GM12801 (cell line): ENCODE results near the gene ARID1B.

Experiments used
- TF ChIP-seq, protein P1 (sequence below): IDR thresholded peaks from one replicate; pipeline ENCODE4 v1.5.1; 2011; ENCODE audit warnings: control low read depth; ENCODE audit not compliant: insufficient read length; ENCODE audit errors: extremely low read depth

The ARID1B gene

DNA sequence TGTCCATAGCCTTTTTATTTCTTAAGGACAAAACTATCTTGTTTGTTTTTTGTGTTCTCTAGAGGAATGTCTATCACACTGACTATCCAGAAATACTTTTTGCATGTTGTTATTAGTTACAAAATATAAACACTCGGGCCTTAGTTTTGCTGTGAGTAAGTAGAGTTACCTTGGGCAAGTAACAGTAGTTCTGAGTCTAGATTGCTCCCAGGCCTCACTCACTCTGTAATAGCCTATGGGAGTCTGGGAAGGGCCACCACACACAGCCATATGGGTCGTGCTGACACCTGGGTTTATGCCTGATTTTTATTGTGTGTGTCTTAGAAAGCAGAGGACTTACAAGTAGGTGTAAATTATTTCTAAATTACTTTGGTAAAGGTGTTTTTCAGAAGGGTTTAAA is 360.3 kb downstream of the ARID1B start:
- TF ChIP-seq, protein P1, sequence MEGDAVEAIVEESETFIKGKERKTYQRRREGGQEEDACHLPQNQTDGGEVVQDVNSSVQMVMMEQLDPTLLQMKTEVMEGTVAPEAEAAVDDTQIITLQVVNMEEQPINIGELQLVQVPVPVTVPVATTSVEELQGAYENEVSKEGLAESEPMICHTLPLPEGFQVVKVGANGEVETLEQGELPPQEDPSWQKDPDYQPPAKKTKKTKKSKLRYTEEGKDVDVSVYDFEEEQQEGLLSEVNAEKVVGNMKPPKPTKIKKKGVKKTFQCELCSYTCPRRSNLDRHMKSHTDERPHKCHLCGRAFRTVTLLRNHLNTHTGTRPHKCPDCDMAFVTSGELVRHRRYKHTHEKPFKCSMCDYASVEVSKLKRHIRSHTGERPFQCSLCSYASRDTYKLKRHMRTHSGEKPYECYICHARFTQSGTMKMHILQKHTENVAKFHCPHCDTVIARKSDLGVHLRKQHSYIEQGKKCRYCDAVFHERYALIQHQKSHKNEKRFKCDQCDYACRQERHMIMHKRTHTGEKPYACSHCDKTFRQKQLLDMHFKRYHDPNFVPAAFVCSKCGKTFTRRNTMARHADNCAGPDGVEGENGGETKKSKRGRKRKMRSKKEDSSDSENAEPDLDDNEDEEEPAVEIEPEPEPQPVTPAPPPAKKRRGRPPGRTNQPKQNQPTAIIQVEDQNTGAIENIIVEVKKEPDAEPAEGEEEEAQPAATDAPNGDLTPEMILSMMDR, result no peak

DNA sequence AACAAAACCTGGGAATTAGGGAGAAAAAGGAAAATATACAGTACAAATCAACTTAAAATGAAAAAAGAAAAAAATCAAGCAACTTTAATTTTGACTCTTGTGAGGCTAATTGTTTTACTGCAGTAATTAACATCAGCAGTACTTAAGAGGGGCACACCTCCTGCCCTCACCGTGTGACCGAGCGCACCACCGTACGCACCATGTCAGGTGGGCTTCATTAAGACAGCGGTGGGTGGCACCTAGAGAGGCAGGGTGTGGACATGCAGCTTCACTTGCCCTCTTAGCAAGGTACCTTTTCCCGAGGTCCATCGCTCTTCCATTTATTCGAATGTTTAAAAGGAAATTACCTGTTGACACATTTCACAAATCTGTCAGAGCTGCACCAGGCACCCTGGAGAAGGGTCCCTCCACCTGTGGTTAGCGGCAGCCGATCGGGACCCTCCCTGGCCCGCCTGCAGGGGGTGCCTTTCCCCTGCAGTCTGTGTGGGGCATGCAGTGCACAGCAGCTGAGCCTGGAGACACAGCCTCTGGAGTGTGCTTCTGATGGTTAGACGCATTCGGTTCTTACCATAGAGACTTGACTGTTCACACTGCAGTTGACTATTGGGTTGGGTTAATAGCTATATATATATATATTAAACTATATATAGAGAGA is 362.0 kb downstream of the ARID1B start:
- TF ChIP-seq, protein P1, result no peak

DNA sequence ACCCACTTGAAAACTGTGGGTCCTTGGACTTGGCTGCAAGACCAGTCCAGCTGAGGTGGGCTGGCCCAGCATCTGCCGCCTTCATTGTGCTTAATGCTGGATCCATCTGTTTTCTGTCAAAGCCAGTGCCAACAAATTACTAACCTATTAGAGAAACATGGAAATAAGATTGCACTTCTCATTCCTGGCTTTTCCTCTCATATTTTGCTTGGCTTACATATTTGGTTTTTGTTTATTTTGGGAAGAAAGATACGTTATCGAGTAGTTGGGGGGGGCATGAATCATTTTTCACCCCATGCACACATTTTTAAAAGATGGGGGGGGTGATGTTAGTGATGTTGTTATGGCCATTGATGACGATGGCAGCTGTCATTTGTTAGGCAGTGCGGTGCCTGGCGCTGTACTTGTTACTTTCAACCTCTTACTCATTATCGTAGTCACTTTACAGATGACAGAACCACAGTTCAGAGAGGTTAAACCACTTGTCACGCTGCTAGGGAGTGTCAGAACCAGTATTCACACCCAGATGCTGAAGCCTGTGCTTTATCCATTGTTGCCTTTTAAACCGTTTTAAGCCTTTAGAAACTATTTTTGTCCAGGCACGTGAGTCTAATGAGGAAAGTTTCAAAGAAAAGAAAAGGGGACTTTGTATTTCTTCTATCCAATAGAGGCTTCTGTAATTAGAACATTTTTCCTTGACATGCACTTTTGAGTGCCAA is 366.2 kb downstream of the ARID1B start:
- TF ChIP-seq, protein P1, result no peak

DNA sequence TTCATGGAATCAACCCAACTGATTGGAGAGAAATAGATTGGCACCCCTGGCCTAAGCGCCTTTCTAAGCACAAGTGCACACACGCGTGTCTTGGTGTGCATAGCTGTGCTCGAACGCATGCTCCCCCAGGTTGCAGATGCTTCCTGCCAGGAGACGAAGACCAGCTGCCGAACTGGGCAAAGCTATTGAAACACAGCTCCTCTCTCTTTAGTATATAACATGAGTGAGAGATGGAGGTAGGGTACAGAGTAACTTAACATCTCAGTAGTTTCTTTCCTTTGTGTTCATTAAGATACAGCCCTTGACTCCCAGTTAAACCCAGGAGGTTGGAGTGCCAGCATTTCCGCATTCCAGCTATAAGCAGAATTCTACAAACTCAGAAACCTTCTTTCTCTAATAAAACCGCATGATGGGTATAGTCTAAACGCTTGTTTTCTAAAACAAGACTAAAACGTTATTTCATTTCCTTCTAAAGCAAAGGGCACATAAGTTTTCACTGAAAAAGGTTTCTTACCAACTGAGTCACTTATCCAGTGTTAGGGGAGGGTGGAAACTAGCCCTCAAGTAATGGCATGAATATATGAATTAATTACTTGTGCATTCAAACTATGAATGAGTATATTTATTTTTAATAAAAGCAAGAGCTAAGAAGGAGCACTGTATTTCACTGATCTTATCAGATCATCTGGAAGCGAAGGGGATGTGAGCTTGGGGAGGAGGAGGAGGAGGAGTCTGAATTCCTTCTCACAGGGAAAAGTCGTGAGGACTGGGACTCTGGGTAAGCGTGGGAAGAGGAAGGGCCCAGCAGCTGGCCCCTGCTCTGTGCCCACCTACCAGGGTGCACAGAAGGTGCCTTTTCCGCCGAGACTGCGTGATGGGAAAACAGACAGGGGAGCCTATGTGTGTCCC is 367.0 kb downstream of the ARID1B start:
- TF ChIP-seq, protein P1, result no peak

DNA sequence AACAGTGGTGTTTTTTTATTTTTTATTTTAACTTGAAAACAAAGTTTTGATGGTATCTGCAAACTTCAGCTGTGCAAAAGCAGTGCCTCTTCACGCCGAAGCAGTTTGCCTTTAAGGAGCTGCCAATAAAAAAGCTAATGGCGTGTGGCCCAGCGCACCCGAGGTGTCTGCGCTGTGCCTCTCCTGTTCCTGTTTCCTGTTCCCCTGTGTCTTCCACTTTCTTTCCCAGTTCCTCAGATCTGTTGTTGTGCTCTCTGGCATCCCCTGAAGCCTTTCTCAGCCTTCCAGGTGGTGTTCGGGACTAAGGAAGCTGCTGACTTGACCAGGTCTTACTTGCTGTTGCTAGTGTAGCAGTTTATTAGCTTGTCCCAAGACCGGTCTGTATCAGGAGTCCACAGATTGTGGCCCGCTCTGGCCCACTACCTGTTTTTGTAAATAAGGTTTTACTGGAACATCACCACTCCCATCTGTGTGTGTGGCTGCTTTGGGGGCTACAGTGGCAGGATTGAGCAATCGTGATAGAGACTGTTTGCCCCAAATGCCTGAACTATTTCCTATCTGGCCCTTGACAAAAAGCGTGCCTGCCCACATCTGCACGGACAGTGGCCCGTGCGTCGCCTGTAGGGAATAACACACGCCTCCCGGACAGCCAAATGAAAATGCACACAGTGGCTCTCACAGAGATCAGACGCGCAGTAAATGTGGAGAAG is 367.8 kb downstream of the ARID1B start:
- TF ChIP-seq, protein P1, result no peak

DNA sequence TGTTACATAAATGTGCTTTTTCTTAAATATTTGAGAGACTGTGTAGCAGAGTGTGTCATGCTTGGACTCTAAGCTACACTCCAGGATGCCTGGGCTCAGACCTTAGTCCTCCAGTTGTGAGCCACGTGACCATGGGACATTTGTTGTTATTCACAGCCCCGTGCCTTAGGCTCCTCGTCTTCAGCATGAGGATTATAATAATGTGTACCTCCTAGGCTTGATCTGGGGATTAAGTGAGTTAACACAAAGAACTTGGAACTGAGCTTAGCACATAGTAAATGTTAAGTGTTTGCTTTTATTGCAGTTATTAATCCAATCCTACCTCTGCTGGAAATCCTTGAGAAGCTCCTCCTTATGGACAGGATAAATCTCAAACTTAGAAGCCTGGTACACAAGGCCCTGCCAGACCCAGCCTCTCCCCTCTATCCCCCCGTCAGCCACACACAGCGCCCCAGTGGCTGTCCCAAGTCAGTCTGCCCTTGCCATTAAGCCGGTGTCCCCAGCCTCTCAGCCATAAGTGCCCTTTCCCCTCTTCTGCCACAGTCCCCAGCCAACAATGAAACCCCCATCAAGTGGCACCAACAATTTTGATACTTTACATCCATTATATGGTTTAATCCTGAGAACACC is 368.6 kb downstream of the ARID1B start:
- TF ChIP-seq, protein P1, result no peak
